Ascending aorta (tissue), 2 donors: Measurements from ENCODE around the gene SORCS2. TPM values are rescaled to one million over a fixed set of nuclear protein-coding genes. Genes with fewer than 3 reads are reported as not detected.

Experiments
- DNase-seq, 2 donors: peaks; one replicate each; pipeline ENCODE4 v3.0.0-alpha.2; 2019; ENCODE audit warnings: low spot score in 2 of 2
- H3K27ac ChIP-seq, 2 donors: fragments of 200-600 bp; sonication (generic); one replicate each; pipeline ENCODE4 v1.5.1; 2016 to 2017; ENCODE audit warnings: mild to moderate bottlenecking in 1 of 2
- H3K27me3 ChIP-seq: fragments of 200-600 bp; sonication (generic); one replicate; pipeline ENCODE4 v1.5.1; 2017
- H3K36me3 ChIP-seq, 2 donors: fragments of 200-600 bp; sonication (generic); one replicate each; pipeline ENCODE4 v1.5.1; 2016
- H3K4me1 ChIP-seq, 2 donors: fragments of 200-600 bp; sonication (generic); one replicate each; pipeline ENCODE4 v1.5.1; 2016 to 2017; ENCODE audit warnings: mild to moderate bottlenecking in 1 of 2
- H3K4me3 ChIP-seq, 2 donors: fragments of 200-600 bp; sonication (generic); one replicate each; pipeline ENCODE4 v1.5.1; 2016 to 2017; ENCODE audit warnings: mild to moderate bottlenecking in 1 of 2
- H3K9me3 ChIP-seq, 2 donors: fragments of 200-600 bp; sonication (generic); one replicate each; pipeline ENCODE4 v1.5.1; 2016
- intact Hi-C: fragments of 100-400 bp; cut with DNase I; formaldehyde crosslinking; loops from one replicate; pipeline ENCODE4 v1.15.1; 2023
- total RNA-seq: library from RNA; depleted of rRNA; stranded (reverse); fragments of >200 nt; gene quantifications from one replicate; pipeline ENCODE4 v1.1.0, GENCODE V29; 2016
- TF ChIP-seq, protein P1 (sequence below), 3 experiments: fragments of 200-600 bp in 2 of 3; fragments of 450-650 bp in 1 of 3; sonication (generic) in 2 of 3; IDR thresholded peaks; one replicate each; pipeline ENCODE4 v1.5.1; 2016 to 2019; ENCODE audit warnings: antibody characterized with exemption in 3 of 3, mild to moderate bottlenecking in 1 of 3, moderate library complexity in 1 of 3

SORCS2 gene
- total RNA-seq, 1 donor from 2014 or later: 0.32 TPM

DNA sequence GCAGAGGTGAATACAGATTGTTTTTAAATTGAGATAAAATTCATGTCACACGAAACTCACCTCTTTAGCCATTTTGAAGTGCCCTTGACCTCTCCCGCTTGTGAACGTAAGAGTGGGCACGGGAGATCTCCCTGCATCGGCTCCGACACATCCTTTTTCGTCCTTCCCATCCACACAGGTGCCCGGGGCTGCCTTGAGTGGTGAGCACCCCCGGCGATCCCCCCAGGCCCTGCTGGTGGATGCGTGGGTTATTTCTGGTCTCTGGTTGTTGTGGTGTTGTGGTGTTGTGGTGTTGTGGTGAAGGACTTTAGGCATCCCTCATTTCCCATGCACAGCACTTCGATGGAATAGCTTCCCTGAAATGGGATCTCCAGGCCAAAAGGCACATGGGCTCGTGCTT, 196.3 kb downstream of the SORCS2 start:
- no peaks in the 10 kb centered on the region for H3K4me1 ChIP-seq
- intact Hi-C loops: no loop called here
- H3K27ac ChIP-seq: no peak overlapping the region
- H3K27me3 ChIP-seq: no peaks in the 10 kb centered on the region
- no peaks in the 10 kb centered on the region for H3K36me3 ChIP-seq
- H3K4me3 ChIP-seq: no peak overlapping the region
- DNase-seq: peak in 1 of 2 donors; percentile 22
- TF ChIP-seq, protein P1, sequence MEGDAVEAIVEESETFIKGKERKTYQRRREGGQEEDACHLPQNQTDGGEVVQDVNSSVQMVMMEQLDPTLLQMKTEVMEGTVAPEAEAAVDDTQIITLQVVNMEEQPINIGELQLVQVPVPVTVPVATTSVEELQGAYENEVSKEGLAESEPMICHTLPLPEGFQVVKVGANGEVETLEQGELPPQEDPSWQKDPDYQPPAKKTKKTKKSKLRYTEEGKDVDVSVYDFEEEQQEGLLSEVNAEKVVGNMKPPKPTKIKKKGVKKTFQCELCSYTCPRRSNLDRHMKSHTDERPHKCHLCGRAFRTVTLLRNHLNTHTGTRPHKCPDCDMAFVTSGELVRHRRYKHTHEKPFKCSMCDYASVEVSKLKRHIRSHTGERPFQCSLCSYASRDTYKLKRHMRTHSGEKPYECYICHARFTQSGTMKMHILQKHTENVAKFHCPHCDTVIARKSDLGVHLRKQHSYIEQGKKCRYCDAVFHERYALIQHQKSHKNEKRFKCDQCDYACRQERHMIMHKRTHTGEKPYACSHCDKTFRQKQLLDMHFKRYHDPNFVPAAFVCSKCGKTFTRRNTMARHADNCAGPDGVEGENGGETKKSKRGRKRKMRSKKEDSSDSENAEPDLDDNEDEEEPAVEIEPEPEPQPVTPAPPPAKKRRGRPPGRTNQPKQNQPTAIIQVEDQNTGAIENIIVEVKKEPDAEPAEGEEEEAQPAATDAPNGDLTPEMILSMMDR (IDR thresholded peaks at IDR 0.05): no peak
- H3K9me3 ChIP-seq: no peaks in the 10 kb centered on the region

DNA sequence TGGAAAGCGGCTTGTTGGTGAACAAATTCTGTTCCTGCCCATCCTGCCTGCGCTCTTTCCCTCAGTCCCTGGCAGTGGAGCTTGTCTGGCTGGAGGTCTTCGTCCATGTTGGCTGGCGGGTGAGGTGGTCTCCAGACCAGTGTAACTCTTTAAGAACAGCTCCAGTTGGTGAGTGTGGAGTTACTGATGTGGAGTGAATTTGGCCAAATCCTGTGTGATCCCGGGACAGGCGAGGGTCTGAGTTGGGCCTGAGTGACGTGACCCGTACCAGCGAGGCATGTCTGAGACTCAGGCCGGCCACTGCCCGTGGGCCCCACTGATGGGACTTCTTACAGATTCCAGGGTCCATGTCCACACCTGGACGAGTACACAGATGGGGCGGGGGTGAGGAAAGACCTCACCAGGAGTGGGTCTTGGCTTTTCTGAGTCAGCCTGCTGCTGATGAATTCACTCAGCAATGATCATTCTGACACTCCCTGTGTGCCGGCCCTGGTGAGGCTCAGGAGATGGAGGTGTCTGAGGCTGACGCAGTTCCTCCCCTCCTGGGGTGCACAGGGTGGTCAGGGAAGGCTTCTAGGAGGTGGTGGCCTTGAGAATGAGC, 196.9 kb downstream of the SORCS2 start:
- DNase-seq: peak in 1 of 2 donors; percentile 27
- Histone ChIP-seq H3K27me3 (no peaks in the 10 kb centered on the region), H3K9me3 (no peaks in the 10 kb centered on the region), H3K36me3 (no peaks in the 10 kb centered on the region), H3K27ac (no peak overlapping the region), H3K4me3 (no peak overlapping the region), H3K4me1 (no peaks in the 10 kb centered on the region)
- intact Hi-C loops: no loop called here
- TF ChIP-seq, protein P1 (IDR thresholded peaks at IDR 0.05): no peak

DNA sequence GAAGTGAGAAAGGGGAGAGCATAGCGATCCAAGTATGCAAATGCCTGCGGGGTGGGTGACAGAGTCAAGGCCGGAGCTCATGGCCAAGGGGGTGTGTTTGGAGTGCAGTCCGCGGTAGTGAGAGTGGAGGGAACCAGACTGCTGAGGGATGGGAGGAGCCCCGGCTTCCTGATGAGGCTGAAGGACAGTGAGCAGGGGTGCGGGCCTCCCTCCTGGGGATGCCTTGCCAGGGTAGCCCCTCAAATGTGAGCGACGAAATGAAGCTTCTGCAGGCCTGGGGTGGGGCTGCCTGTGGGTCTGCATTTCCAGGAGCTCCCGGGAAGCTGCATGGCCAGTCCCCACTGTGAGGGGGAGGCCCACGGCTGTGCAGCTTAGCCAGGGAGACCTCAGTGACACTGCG, 197.4 kb downstream of the SORCS2 start:
- TF ChIP-seq, protein P1 (IDR thresholded peaks at IDR 0.05): no peak
- no peaks in the 10 kb centered on the region for H3K9me3 ChIP-seq
- H3K27me3 ChIP-seq: no peaks in the 10 kb centered on the region
- DNase-seq: peak in 1 of 2 donors; percentile 54
- H3K4me1 ChIP-seq: no peaks in the 10 kb centered on the region
- H3K36me3 ChIP-seq: no peaks in the 10 kb centered on the region
- H3K27ac ChIP-seq: no peak overlapping the region
- intact Hi-C loops: no loop called here
- H3K4me3 ChIP-seq: no peak overlapping the region

DNA sequence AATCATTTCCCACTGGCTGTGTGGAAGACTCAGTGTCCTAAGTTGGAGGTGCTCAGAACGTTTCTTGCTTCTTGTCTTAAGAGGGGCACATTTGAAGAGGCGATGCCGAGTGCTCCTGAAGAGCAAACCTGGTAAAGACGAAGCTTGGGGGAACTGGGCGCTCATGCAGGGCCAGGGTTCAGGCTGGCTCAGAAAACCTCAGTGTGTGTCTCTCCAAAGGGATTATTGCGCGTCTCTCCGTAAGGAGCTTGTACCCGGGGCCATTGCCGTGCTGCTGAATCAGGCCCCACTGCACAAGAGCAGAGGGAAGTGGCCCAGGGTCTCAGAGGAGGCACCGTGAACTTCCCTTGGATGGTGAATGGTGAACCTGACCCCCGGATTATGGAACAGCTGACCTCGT, 198.0 kb downstream of the SORCS2 start:
- Histone ChIP-seq H3K36me3 (no peaks in the 10 kb centered on the region), H3K4me1 (no peaks in the 10 kb centered on the region), H3K27ac (no peak overlapping the region), H3K4me3 (no peak overlapping the region), H3K9me3 (no peaks in the 10 kb centered on the region), H3K27me3 (no peaks in the 10 kb centered on the region)
- DNase-seq: peak in 1 of 2 donors; percentile 56
- intact Hi-C loops: no loop called here
- TF ChIP-seq, protein P1 (IDR thresholded peaks at IDR 0.05): no peak

DNA sequence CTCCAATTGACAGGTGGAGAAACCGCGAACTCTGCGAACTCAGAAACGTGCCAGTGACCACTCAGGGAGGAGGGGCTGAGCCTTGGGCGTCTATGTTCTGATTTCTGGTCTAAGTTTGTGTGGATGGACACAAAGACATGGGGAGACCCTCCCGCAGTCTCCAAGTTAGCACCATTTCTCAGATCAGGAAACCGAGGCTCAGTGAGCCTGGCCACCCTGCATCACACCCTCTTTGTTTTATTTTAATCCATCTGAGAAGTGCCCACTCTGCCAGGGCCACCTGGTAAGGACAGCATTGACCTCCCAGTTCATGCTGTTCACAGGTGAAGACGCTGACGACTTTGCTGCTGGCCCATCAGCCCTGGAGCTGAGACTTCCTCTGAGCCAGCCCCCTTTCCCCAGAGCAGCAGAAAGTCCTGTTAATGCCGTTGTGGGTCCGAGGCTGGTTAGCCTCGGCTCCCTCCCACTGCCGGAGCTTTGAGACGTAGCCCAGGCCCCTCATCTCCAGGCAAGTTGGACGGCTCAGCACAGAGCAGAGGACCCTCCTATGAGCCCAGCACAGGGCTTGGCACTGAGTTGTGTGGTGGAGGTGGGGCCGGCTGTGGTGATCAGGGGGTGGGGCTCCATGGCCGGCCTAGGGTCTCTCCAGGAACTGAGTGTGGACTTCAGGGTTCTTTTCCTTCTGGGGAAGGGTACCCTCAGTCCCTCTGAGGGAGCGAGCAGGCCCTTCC, 198.7 kb downstream of the SORCS2 start:
- intact Hi-C loops: no loop called here
- TF ChIP-seq, protein P1 (IDR thresholded peaks at IDR 0.05): no peak
- no peak overlapping the region for H3K4me3 ChIP-seq
- DNase-seq: peak in 1 of 2 donors; percentile 42
- H3K36me3 ChIP-seq: no peaks in the 10 kb centered on the region
- H3K9me3 ChIP-seq: no peaks in the 10 kb centered on the region
- no peaks in the 10 kb centered on the region for H3K4me1 ChIP-seq
- no peaks in the 10 kb centered on the region for H3K27me3 ChIP-seq
- H3K27ac ChIP-seq: no peak overlapping the region
